NT2/D1 (cell line): ENCODE data around the gene DUSP14.

Source experiments
- SUZ12 ChIP-seq: IDR thresholded peaks from 2 replicates; pipeline ENCODE4 v1.6.1; 2011; ENCODE audit not compliant: insufficient read length, insufficient read depth; ENCODE audit errors: extremely low read depth
- YY1 ChIP-seq: IDR thresholded peaks from 2 replicates; pipeline ENCODE4 v1.6.1; 2011; ENCODE audit not compliant: insufficient read length, insufficient read depth
- ZNF274 ChIP-seq: IDR thresholded peaks from 2 replicates; pipeline ENCODE4 v1.6.1; 2011; ENCODE audit warnings: mild to moderate bottlenecking, low read depth, low read length

GRCh38 chr17:37493249-37494027, 3.7 kb downstream of the DUSP14 start:
- TF ChIP-seq ZNF274: no peak
- TF ChIP-seq YY1: no peak
- no peak for TF ChIP-seq SUZ12
